GM19463 (cell line): ENCODE data around the gene ZFAND3.
"Not testable (repeated sequence)": the region's sequence is repeated elsewhere in the genome, so short reads cannot be mapped to it uniquely, and the experiment has no call there.

Experiments used
- ATAC-seq: cut with Tn5 transposase; IDR thresholded peaks from one replicate; pipeline ENCODE4 v1.9.1; 2021; ENCODE audit warnings: mild to moderate bottlenecking, moderate library complexity; ENCODE audit not compliant: unreplicated experiment

ZFAND3 gene

GRCh38 chr6:37990762-37991525, 171.4 kb downstream of the ZFAND3 start:
- ATAC-seq, result no peak

- ATAC-seq, result no peak
These were observed 173.2 kb downstream of the ZFAND3 start for GRCh38 chr6:37992749-37993148.

GRCh38 chr6:37993194-37993593, 173.7 kb downstream of the ZFAND3 start:
- ATAC-seq, result not testable (repeated sequence)

GRCh38 chr6:37993596-37993995, 174.1 kb downstream of the ZFAND3 start:
- no peak for ATAC-seq

- ATAC-seq, result no peak
These were observed 174.7 kb downstream of the ZFAND3 start for GRCh38 chr6:37994223-37994622.

GRCh38 chr6:37998366-37998765, 178.8 kb downstream of the ZFAND3 start:
- ATAC-seq, result no peak

- ATAC-seq, result no peak
These were observed 181.9 kb downstream of the ZFAND3 start for GRCh38 chr6:38001386-38001785.

- no peak for ATAC-seq
These were observed 185.4 kb downstream of the ZFAND3 start for GRCh38 chr6:38004908-38005307.

GRCh38 chr6:38011937-38012336, 192.4 kb downstream of the ZFAND3 start:
- ATAC-seq, result no peak

- no peak for ATAC-seq
These were observed 193.0 kb downstream of the ZFAND3 start for GRCh38 chr6:38012573-38012972.

GRCh38 chr6:38015341-38015740, 195.8 kb downstream of the ZFAND3 start:
- no peak for ATAC-seq

GRCh38 chr6:38016824-38017223, 197.3 kb downstream of the ZFAND3 start:
- ATAC-seq, result no peak

GRCh38 chr6:38018755-38019165, 199.2 kb downstream of the ZFAND3 start:
- ATAC-seq, result no peak

GRCh38 chr6:38020593-38020992, 201.1 kb downstream of the ZFAND3 start:
- ATAC-seq, result no peak

- ATAC-seq, result no peak
These were observed 201.5 kb downstream of the ZFAND3 start for GRCh38 chr6:38021029-38021428.

GRCh38 chr6:38021571-38021970, 202.0 kb downstream of the ZFAND3 start:
- no peak for ATAC-seq

- ATAC-seq, result no peak
These were observed 203.2 kb downstream of the ZFAND3 start for GRCh38 chr6:38022688-38023087.

GRCh38 chr6:38024908-38025307, 205.4 kb downstream of the ZFAND3 start:
- no peak for ATAC-seq

- no peak for ATAC-seq
These were observed 205.9 kb downstream of the ZFAND3 start for GRCh38 chr6:38025451-38025850.

- ATAC-seq, result no peak
These were observed 208.3 kb downstream of the ZFAND3 start for GRCh38 chr6:38027685-38028373.

- ATAC-seq, result no peak
These were observed 210.9 kb downstream of the ZFAND3 start for GRCh38 chr6:38030380-38030779.

- ATAC-seq, result no peak
These were observed 213.3 kb downstream of the ZFAND3 start for GRCh38 chr6:38032797-38033196.
